ENCODE results near the gene C14orf132. TPM values are rescaled to one million over a fixed set of nuclear protein-coding genes. Genes with fewer than 3 reads are reported as not detected.

C14orf132 gene
- total RNA-seq, 1 donor from 2014 or later = 552 TPM

DNA sequence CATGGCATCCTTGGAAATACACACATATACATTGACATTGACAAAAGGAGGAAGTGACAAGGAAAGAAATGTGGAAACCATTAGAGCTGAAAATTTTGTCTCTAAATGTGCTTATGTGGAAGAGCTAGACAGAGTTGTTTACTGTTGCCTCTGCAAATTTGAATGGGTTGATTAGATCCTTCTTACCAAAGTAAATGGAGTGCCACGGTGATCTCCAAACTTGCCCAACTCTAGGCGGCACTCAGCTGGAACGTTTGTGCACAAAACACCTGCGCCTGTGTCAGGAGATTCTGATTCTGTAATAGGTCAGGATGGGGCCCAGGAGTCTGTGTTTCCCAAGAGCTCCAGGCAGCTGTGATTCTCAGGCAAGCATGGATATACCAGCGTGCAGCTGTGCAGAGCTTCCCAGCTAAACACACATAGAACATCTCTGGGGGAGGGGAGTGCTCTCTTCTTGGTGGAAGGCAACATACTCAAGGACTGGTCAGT is 87.7 kb downstream of the C14orf132 start:
- no peak for TF ChIP-seq CTCF (IDR thresholded peaks at IDR 0.05; ENCODE audit: partially characterized antibody, unreplicated experiment)
- Mint-ChIP-seq H3K4me3 (ENCODE audit: unreplicated experiment) (no peak overlapping the region), H3K27me3 (ENCODE audit: unreplicated experiment) (peaks cover 2% of the 10 kb centered on the region), H3K27ac (ENCODE audit: unreplicated experiment) (no peak overlapping the region), H3K36me3 (ENCODE audit: unreplicated experiment) (peaks cover 4% of the 10 kb centered on the region), H3K9me3 (ENCODE audit: unreplicated experiment) (no peaks in the 10 kb centered on the region), H3K4me1 (ENCODE audit: low read depth, unreplicated experiment) (peaks cover 7% of the 10 kb centered on the region)
- DNase-seq = no peak

DNA sequence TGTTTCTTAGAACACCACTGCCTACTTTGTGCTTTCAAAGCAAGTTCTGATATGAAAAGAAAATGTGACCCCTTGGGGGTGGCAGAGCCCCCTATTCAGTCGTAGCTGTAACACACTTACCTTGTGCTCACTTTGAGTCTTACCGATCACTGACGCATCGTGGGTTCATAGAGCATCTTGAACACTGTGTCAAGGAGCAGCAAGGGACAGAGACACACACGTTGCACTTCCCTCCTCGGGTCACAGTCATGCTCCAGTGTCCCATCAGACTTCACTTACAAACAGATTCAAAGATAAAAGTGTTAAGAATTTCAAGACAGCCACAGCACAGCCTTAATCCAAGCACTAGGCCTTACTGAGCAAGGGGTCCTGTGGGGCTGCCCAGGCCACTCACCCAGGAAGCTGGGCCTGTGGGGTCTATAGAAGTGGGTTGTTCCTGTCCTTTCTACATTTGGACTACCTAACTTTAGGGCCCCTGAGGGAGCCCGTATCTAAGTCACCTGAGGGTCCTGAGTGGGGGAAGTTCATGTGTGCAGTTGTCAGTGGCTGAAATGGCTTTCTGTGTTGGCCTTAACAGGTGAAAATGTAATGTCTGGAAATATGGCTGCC is 90.1 kb downstream of the C14orf132 start:
- H3K27me3 Mint-ChIP-seq (ENCODE audit: unreplicated experiment) = peaks cover 2% of the 10 kb centered on the region
- peaks cover 4% of the 10 kb centered on the region for H3K36me3 Mint-ChIP-seq (ENCODE audit: unreplicated experiment)
- no peaks in the 10 kb centered on the region for H3K4me1 Mint-ChIP-seq (ENCODE audit: low read depth, unreplicated experiment)
- H3K9me3 Mint-ChIP-seq (ENCODE audit: unreplicated experiment) = no peaks in the 10 kb centered on the region
- H3K27ac Mint-ChIP-seq (ENCODE audit: unreplicated experiment) = no peak overlapping the region
- H3K4me3 Mint-ChIP-seq (ENCODE audit: unreplicated experiment) = no peak overlapping the region
- TF ChIP-seq CTCF (IDR thresholded peaks at IDR 0.05; ENCODE audit: partially characterized antibody, unreplicated experiment) = no peak
- DNase-seq = no peak

DNA sequence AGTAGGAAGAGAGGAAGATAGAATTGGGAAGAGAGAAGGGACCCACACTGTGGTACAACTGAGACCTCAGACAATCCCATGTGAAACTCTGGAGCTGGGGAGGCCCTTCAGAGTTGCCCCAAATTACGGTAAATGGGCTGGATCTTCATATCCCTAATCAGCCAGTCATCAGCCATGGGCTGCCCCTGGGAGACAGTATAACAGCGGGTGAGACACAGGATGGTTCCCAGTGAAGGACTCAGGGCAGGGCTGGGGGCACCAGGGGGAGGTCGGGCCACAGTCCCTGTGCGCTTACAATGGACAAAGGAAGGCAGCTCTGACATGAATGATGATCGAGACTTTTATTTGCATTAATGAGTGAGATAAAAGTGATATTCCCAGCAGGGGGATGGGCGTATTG is 91.2 kb downstream of the C14orf132 start:
- no peak for DNase-seq
- H3K4me3 Mint-ChIP-seq (ENCODE audit: unreplicated experiment) = no peak overlapping the region
- H3K27me3 Mint-ChIP-seq (ENCODE audit: unreplicated experiment) = peaks cover 1% of the 10 kb centered on the region
- no peak for TF ChIP-seq CTCF (IDR thresholded peaks at IDR 0.05; ENCODE audit: partially characterized antibody, unreplicated experiment)
- H3K9me3 Mint-ChIP-seq (ENCODE audit: unreplicated experiment) = no peaks in the 10 kb centered on the region
- H3K27ac Mint-ChIP-seq (ENCODE audit: unreplicated experiment) = no peak overlapping the region
- peaks cover 4% of the 10 kb centered on the region for H3K36me3 Mint-ChIP-seq (ENCODE audit: unreplicated experiment)
- H3K4me1 Mint-ChIP-seq (ENCODE audit: low read depth, unreplicated experiment) = no peaks in the 10 kb centered on the region

- Mint-ChIP-seq H3K36me3 (ENCODE audit: unreplicated experiment) (peaks cover 4% of the 10 kb centered on the region), H3K4me1 (ENCODE audit: low read depth, unreplicated experiment) (no peaks in the 10 kb centered on the region), H3K27me3 (ENCODE audit: unreplicated experiment) (peaks cover 1% of the 10 kb centered on the region), H3K27ac (ENCODE audit: unreplicated experiment) (no peak overlapping the region), H3K9me3 (ENCODE audit: unreplicated experiment) (no peaks in the 10 kb centered on the region), H3K4me3 (ENCODE audit: unreplicated experiment) (no peak overlapping the region)
- TF ChIP-seq CTCF (IDR thresholded peaks at IDR 0.05; ENCODE audit: partially characterized antibody, unreplicated experiment) = no peak
- no peak for DNase-seq
Measured at GRCh38 chr14:96130854-96131253, 91.7 kb downstream of the C14orf132 start.

DNA sequence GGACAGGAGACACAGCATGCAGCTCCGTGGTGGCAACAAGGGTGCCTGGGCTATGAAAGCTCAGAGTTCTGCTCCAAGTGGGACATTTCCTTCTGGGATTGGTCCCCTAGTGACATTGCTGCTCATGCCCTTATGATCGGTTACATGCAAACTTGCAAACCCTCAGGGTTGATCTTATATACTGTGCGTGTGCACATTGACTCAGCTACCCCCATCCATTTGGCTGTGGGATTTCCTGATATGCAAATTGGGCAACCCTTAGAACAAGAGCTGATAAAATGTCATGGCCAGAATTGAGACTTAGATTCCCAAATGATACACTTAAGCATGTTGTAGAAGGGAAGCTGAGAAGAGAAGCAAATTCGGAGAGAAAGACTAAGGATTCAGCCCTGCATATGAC is 92.7 kb downstream of the C14orf132 start:
- H3K4me3 Mint-ChIP-seq (ENCODE audit: unreplicated experiment) = no peak overlapping the region
- peaks cover 1% of the 10 kb centered on the region for H3K27me3 Mint-ChIP-seq (ENCODE audit: unreplicated experiment)
- H3K36me3 Mint-ChIP-seq (ENCODE audit: unreplicated experiment) = peaks cover 4% of the 10 kb centered on the region
- no peak for DNase-seq
- TF ChIP-seq CTCF (IDR thresholded peaks at IDR 0.05; ENCODE audit: partially characterized antibody, unreplicated experiment) = no peak
- no peaks in the 10 kb centered on the region for H3K4me1 Mint-ChIP-seq (ENCODE audit: low read depth, unreplicated experiment)
- H3K9me3 Mint-ChIP-seq (ENCODE audit: unreplicated experiment) = no peaks in the 10 kb centered on the region
- no peak overlapping the region for H3K27ac Mint-ChIP-seq (ENCODE audit: unreplicated experiment)

All from glutamatergic neuron (in vitro differentiated cells).